HG03095 (cell line): Measurements from ENCODE around the gene PHIP.
"Not testable (repeated sequence)": the region's sequence is repeated elsewhere in the genome, so short reads cannot be mapped to it uniquely, and the experiment has no call there.

Experiments
- ATAC-seq: cut with Tn5 transposase; IDR thresholded peaks from one replicate; pipeline ENCODE4 v1.9.1; 2021; ENCODE audit warnings: moderate library complexity; ENCODE audit not compliant: unreplicated experiment

Gene PHIP

DNA sequence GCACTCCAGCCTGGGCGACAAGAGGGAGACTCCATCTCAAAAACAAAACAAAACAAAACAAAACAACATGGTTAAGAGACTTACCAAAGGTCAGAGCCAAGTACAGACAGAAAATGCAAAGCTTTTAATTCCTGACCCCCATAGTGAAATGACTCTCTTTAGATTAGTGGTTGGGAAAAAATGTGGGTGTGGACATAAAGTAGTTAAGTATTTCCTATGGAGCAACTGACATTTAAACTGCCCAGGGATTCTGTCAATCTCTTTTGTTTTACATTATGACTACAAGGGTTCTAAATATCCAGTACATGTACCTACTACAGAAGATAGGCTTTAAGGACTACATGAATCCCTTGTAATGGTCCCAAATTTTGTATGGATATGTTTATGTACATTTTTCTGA is 135.6 kb downstream of the PHIP start:
- no peak for ATAC-seq

DNA sequence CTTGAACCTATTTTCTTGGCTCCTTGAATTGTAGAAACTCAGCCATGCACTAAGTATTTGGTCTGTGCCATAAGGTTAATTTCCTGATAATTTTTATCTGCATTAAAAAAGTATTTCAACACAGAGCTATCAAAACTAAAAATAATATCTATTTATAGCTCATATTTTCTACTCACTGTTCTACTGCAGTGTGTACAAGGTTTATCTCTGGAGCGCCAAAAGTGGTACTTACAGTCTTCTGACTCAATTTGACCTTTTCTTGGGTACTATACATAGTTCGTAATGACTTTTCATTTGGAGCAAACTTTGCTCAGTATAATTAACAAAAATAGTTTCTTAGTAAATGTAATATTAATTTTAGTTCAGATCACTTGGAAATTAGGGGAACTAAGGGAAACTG is 141.5 kb downstream of the PHIP start:
- ATAC-seq = no peak

DNA sequence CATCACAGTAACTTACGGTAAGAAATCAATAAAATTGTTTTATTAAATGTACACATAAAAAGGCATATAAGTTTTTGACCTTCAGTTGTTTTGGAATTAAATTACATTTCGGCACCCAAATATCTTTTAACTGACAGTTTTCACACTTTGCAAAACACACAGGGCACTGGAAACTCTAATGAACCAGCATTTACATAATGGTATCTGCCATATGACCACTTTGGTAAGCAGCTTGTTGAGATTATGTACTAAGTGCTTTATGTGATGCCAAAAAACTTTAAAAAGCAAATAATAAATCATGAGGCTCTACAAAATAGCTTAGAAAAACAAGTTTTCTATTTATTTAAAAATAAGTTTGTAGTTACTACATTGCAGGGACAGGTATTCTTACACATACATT is 142.5 kb downstream of the PHIP start:
- no peak for ATAC-seq

DNA sequence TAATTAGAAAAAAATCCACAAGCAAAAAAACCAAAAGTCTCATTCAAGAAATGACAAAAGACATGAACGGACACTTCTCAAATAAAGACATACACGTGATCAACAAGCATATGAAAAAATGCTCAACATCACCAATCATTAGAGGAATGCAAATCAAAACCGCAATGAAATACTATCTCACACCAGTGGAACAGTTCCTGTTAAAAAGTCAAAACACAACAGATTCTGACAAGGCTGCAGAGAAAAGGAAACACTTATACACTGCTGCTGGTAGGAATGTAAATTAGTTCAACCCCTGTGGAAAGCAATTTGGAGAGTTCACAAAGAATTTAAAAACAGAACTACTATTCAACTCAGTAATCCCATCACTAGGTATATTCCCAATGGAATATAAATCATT is 152.7 kb downstream of the PHIP start:
- no peak for ATAC-seq

DNA sequence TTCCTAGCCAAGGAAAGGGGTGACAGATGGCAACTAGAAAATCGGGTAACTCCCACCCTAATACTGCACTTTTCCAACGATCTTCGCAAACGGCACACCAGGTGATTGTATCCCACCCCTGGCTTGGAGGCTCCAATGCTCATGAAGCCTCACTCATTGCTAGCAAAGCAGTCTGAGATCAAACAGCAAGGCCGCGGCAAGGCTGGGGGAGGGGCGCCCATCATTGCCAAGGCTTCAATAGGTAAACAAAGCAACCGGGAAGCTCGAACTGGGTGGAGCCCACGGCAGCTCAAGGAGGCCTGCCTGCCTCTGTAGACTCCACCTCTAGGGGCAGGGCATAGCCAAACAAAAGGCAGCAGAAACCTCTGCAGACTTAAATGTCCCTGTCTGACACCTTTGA is 156.9 kb downstream of the PHIP start:
- not testable (repeated sequence) for ATAC-seq

DNA sequence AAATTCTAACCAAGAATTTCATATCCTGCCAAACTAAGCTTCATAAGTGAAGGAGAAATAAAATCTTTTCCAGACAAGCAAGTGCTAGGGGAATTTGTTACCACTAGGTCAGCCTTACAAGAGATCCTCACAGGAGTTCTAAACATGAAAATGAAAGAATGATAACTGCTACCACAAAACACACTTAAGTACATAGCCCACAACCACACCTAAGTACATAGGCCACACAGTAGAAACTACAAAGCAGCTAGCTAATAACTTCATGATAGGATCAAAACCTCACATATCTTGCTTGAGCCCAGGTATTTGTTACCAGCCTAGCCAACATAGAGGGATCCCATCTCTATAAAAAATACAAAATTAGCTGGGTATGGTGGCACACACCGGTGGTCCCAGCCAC is 160.3 kb downstream of the PHIP start:
- no peak for ATAC-seq

DNA sequence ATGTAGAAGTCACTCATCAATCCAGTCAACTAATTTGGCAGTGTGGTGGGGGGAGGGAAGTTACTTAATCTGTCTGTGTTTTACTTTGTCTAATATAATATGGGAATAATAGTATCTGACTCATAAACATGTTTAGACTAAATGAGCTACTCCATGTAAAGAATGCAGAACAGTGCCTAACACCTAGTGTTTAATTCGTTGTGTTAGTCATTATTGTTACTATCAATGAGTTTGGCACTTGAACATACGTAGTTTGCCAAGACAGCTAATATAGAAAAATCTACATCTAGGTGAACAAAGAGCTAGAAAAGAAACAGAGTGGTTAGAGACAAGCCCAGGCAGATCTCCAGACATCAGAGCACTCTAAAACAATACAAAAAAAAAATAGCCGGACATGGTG is 161.6 kb downstream of the PHIP start:
- no peak for ATAC-seq

DNA sequence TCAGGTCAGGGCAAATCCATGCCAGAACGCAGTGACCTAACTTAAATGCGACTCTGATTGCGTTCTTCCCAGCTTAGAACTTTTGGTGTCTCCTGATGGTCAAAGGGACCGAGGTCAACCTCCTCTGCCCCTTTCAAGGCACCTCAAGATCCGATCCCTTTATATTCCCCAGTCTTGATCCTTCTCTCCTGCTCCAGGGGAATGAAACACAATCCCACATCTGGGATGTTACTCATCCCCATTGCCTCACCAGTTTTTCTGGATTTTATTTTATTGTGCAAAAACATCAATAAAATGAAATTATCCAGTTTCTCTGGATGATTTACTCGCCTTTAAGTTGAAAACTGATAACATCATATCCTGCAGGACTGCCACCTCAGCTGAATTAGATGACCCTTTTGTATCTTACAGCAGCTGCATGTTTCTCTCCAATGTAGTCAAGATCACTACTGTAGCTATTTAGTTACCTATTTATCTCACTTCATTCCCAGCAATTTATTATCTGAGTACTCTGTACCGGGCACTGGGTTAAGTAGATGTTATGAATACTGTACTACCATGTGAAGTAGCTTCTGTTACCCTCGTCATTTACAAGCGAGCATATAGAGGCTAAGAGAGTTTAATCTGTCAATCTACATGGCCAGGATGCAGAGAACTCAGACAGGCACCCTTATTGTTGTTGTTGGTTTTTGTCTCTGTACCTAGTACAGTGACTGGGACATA is 166.7 kb downstream of the PHIP start:
- no peak for ATAC-seq

DNA sequence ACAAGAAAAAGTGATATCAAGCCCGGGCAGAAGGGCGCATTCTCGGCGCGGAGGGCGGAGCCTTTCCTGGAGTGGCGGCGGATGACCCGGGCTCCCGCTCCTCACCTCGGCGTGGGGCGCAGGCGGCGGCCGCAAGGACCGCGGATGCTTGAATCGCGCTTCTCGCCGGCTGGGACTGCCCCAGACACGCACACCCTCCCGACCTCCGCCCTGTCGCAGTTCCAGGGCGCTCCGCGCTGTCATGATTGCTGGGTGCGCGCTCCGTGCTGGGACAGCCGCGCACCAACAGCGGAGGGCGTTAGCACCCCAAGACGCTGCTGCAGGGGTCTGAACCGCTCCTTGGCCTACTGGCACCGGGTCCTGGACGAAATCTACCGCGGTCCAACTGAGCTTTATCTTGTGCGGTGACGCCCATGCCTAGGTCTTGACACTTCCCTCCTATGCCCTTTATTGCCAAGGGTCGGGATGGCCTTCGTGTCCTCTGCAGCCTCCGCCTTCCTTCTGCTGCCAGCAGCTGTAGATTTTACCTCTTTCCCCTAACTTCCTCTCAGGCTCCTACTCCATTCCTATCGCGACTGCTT is 167.4 kb downstream of the PHIP start:
- peak; percentile 55 for ATAC-seq

DNA sequence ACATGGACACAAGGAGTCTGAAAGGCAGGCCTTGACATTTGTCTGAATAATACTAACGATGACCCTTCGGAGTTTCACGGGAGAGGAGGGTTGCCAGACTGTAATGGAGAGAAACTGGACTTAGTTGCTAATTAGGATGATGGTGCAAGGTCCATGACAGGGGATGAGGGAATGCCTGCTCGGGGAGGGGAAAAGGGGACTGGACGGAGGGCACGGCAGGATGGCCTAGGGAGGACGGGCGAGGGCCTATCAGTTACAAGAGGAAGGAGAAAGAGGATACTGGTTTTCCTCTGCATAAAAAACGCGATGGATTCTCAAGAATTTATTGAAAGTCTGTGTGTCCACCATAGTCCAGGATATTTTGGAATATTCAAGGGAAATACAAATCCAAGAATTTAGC is 168.0 kb downstream of the PHIP start:
- no peak for ATAC-seq

DNA sequence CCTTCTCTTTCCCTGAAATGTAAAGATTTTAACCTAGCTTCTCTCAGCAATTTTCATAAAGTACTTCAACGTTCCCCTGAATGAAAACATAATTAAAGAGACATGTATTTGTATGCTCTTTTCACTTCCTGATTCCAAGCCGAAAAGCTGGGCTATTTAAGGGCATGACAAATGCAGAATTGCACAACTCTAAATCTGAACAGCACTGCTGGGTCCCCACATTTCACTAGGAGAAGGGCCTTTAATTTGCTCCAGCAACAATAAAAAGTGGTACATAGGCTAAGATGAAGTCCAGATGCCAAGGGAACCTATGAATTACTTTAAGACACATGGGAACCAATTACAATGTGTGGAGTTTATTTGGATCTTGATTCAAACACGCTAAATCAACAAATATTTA is 168.7 kb downstream of the PHIP start:
- peak; percentile 49 for ATAC-seq

DNA sequence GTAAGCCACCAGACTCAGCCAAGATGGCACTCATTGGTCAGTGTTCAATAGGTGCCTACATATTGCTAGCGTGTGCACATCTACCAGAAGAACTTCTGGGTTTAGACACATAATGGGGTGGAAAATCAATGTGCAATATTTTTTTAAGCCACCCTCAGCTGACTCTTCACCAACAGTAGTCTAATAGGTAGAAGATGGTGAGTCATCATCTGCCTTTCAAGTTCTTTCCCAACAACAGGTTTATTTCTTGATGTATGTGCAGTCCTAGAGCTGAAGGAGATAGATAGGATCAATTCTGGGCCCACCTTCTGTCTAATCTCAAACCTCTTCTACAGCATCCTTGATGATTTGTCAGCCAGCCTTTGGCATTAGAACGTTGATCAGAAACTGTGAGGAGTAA is 169.4 kb downstream of the PHIP start:
- ATAC-seq = no peak

DNA sequence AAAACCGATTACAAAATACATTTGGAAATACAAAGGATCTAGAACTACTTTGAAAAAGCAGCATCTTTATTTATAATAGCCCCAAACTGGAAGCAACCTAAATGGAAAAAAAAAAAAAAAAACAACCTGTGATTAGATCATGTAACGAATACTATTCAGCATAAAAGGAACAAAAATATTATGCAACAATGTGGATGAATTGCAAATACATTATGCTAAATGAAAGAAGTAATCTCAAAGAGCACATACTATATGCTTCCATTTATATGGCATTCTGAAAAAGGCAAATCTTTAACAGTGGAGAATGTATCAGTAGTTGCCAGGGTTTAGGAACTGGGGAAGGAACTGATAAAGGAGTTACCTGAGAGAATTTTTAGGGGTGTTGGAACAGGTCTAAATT is 181.8 kb downstream of the PHIP start:
- ATAC-seq = no peak

DNA sequence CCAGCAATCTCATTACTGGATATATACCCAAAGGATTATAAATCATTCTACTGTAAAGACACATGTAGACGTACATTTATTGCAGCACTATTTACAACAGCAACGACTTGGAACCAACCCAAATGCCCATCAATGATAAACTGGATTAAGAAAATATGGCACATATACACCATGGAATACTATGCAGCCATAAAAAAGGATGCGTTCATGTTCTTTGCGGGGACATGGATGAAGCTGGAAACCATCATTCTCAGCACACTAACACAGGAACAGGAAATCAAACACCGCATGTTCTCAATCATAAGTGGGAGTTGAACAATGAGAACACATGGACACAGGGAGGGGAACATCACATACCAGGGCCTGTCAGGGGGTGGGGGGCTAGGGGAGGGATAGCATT is 188.2 kb downstream of the PHIP start:
- ATAC-seq = not testable (repeated sequence)
